Colonic mucosa (tissue), 4 donors: ENCODE data around the gene TMCC3. TPM values are rescaled to one million over a fixed set of nuclear protein-coding genes. Genes with fewer than 3 reads are reported as not detected.

Experiments
- DNase-seq: peaks from one replicate; pipeline ENCODE4 v3.0.0-alpha.2; 2020
- H3K27ac ChIP-seq: fragments of 200-600 bp; one replicate; pipeline ENCODE4 v1.8.0; 2021
- H3K27me3 ChIP-seq: fragments of 200-600 bp; one replicate; pipeline ENCODE4 v1.8.0; 2021
- H3K36me3 ChIP-seq: fragments of 200-600 bp; one replicate; pipeline ENCODE4 v1.8.0; 2021
- H3K4me1 ChIP-seq: fragments of 200-600 bp; one replicate; pipeline ENCODE4 v1.8.0; 2021; ENCODE audit warnings: mild to moderate bottlenecking
- H3K4me3 ChIP-seq: fragments of 200-600 bp; one replicate; pipeline ENCODE4 v1.8.0; 2021
- H3K9ac ChIP-seq, 2 donors: one replicate each; pipeline ENCODE4 v1.7.0; 2013; ENCODE audit warnings: control low read depth in 2 of 2, low read depth in 2 of 2, low read length in 2 of 2
- H3K9me3 ChIP-seq: fragments of 200-600 bp; one replicate; pipeline ENCODE4 v1.8.0; 2021
- intact Hi-C: fragments of 100-400 bp; cut with DNase I; formaldehyde crosslinking; loops from one replicate; pipeline ENCODE4 v1.14.1; 2022
- microRNA-seq: library from miRNA; unstranded; fragments of <30 nt; microRNA quantifications from one replicate; pipeline ENCODE4, GENCODE V29; 2019
- total RNA-seq, 2 donors: library from RNA; stranded (reverse); fragmentation: NEBNext Ultra II Directional in 1 of 2; extraction: Animal tissue kit (Norgen Biotek cat#: 25700) in 1 of 2; gene quantifications; one replicate each; pipeline ENCODE4 v1.2.1, GENCODE V29; 2021
- TF ChIP-seq, protein P1 (sequence below): fragments of 200-600 bp; IDR thresholded peaks from one replicate; pipeline ENCODE4 v1.8.0; 2022; ENCODE audit warnings: antibody characterized with exemption, mild to moderate bottlenecking
- donor health status: healthy.
- donor health status: DM: no; HTN: no; CAD: no.
- donor health status: DM: no; HTN: no; CAD: no.

Gene TMCC3
- total RNA-seq, 2 donors from 2014 or later: 21.4 to 77.4 TPM

DNA sequence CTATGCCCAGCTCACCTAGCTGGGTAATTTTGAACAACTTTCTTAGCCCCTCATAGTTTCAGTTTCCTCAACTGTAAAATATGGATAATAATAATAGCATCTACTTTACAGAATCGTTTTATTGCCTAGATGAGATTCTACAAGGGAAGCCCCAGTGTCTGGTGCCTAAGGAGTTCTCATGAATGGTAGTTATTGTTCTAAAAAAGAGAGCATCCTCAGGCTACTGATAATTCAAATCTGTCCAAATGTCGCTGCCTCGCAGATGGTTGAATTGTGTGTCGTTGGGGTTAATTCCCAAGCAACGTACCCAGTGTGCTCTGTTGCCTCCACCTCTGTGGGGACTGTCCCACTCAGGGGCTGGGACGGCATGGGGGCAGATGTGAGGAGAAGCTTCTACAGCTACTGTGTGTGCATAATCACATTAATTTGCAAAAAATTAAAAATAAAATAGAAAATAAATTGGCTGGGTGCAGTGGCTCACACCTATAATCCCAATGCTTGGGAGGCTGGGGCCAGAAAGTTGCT, 119.1 kb downstream of the TMCC3 start:
- H3K9me3 ChIP-seq: no peaks in the 10 kb centered on the region
- no peaks in the 10 kb centered on the region for H3K4me1 ChIP-seq
- H3K9ac ChIP-seq: no peak overlapping the region
- H3K27ac ChIP-seq: no peak overlapping the region
- no peaks in the 10 kb centered on the region for H3K36me3 ChIP-seq
- H3K4me3 ChIP-seq: no peak overlapping the region
- TF ChIP-seq, protein P1, sequence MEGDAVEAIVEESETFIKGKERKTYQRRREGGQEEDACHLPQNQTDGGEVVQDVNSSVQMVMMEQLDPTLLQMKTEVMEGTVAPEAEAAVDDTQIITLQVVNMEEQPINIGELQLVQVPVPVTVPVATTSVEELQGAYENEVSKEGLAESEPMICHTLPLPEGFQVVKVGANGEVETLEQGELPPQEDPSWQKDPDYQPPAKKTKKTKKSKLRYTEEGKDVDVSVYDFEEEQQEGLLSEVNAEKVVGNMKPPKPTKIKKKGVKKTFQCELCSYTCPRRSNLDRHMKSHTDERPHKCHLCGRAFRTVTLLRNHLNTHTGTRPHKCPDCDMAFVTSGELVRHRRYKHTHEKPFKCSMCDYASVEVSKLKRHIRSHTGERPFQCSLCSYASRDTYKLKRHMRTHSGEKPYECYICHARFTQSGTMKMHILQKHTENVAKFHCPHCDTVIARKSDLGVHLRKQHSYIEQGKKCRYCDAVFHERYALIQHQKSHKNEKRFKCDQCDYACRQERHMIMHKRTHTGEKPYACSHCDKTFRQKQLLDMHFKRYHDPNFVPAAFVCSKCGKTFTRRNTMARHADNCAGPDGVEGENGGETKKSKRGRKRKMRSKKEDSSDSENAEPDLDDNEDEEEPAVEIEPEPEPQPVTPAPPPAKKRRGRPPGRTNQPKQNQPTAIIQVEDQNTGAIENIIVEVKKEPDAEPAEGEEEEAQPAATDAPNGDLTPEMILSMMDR: no peak
- no peak for DNase-seq
- intact Hi-C loops: no loop called here
- H3K27me3 ChIP-seq: no peaks in the 10 kb centered on the region

DNA sequence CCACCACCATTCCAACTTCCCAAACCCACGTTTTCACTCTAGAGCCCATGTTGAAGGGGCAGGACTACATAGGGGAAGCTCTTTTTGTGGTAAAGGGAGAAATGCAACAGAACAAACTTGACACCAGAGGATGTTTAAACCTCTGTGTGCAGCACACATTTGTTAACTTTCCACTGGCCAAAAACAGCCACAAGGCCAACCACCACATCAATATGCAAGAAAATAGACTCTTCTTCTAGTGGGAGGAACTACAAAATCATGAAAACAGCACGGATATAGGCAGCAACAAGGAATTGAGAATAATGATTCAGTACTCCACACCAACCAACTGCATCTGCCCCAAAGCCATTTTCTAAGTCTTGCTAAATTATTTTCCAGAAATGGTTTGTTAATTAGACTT, 124.4 kb downstream of the TMCC3 start:
- Histone ChIP-seq H3K4me3 (no peak overlapping the region), H3K27me3 (no peaks in the 10 kb centered on the region), H3K9me3 (no peaks in the 10 kb centered on the region), H3K4me1 (no peaks in the 10 kb centered on the region), H3K36me3 (no peaks in the 10 kb centered on the region), H3K9ac (no peak overlapping the region), H3K27ac (no peak overlapping the region)
- intact Hi-C loops: no loop called here
- TF ChIP-seq, protein P1: no peak
- no peak for DNase-seq

Small RNA genes within 50 kb of the gene (microRNA-seq; reads per million reads assigned to microRNA genes)
- not detected for gene MIR5700

Other genes with a start within 250 kb of the TMCC3 start
- gene CEP83, start 190.7 kb downstream of the TMCC3 start, total RNA-seq: 10 to 100 TPM; 10.3 to 17.5 TPM